ENCODE results near the gene BARHL1.
"Not testable (repeated sequence)": the region's sequence is repeated elsewhere in the genome, so short reads cannot be mapped to it uniquely, and the experiment has no call there.

The BARHL1 gene

DNA sequence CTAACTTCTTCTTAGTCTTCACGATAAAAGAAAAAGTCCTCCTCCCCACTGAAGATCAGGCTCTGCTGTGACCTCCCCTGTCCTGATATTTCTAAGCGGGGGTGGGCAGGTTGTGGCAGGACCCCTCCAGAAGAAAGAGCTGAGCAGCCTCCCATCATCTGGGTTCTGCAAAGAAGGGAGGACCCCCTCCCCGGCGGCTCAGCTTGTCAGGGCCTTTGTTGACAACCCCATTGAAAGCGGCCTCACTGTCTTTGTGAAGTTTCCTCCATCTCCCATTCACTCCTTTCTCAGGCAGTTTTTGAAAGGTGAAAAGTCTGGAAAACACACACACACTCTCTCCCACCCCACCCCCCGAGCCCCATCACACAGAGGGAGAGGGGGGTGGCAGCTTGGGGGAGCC lies 26.2 kb upstream of the BARHL1 start:
- DNase-seq (ENCODE audit: low read depth, low spot score) = no peak

DNA sequence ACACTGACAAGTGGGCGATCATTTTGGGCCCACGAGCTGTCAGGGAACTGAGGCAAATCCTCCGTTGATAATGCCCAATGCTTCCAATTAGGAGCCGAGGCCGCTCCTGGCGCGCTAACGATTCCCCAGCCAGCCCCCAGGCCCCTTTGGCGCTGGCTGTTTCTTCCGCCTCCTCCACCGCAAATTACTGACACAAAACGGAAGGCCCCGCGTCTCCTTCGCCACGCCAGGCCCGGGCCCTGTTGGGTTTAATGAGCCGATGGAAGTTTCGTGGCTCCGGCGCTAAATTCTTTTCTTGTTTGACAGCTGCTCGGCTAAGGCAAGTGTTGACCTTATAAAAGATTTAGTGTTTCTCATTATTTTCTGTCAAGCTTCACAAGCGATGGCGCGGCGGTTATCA lies 25.7 kb upstream of the BARHL1 start:
- no peak for DNase-seq (ENCODE audit: low read depth, low spot score)

DNA sequence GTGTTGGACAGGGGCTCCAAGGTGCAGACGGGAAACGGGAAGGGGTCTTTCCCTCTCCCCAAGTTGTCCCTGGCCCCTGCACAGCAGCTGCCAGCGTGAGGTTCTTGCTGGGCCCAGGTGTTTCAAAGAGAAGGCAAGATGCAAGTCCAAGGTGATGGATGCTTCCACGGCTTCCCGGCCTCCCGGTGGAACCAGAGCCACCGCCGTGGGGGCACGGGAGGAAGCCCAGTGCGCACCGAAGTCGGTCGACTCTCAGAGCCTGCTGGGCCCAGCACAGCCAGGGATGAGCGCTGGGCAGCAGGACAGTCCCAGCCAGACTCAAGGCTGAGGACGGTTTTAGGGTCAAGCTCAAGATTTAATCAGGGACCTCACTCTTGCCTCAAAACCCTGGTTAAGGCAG lies 25.2 kb upstream of the BARHL1 start:
- no peak for DNase-seq (ENCODE audit: low read depth, low spot score)

DNA sequence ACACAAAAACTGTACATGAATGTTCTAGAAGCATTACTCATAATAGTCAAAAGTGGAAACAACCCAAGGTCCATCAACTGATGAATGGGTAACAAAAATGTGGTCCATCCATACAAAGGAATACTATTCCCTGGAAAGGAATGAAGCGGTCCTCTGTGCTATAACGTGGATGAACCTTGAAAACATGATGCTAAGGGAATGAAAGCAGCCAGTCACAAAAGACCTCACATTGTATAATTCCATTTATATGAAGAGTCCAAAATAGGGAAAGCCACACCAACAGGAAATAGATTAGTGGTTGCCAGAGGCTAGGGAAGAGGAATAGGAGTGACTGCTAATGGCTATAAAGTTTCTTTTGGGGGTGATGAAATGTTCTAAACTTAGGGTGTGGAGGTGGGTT lies 22.7 kb upstream of the BARHL1 start:
- no peak for DNase-seq (ENCODE audit: low read depth, low spot score)

DNA sequence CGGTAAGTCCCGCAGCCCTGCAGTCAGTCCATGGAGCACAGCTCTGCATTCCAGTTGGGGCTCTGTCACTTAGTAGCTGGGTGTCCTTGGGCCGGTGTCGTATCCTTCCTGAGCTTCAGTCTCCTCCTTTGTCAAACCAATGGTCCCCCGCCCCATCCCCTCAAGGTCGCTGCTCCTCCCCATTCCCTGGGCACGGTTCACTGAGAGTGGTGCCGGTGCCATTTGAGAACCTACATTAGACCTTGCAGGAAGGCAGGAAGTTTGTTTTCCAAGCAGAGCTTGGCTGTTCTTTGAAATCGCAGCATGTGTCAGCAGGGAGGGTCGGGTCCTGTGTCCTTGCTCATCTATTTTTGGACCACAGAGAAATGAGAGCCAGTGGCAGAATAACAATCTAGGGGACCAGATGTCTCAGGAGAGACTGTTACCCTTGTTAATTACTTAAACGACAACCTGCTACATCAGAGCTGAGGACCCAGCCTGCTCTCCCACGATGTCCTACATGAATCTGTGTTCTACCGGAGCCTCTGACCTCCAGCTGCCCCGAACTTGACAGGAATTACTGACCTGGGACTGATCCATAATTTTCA lies 21.7 kb upstream of the BARHL1 start:
- no peak for DNase-seq (ENCODE audit: low read depth, low spot score)

DNA sequence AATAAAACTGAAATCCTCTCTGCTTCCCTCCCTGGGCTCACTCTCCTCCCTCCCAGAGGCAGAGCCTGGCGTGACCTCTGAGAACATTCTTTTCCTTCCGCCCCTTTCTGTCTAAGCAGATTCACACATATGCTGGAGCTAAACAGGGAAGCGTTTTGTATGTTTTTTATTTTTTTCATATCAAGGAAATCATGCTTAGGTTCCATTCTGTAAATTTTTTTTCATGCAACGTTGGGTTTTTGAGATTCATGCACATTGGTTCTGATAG lies 20.2 kb upstream of the BARHL1 start:
- no peak for DNase-seq (ENCODE audit: low read depth, low spot score)

DNA sequence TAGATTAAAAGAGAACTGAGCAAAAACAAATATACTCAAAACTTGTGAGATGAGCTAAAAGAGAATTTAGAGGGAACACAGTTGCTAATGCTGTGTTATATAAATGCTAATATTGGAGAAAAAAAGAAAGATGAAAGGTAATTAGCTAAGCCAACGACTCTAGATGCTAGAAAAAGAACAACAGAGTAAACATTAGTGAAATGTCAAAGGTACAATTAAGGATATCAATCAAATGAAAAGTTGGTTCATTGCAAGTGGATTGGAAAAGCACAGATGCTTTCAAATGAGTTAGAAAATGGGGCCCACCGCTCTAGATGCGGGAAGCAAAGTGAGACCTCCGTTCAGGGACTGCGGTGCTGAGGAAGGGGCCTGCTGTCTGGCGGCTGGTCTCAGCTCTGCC lies 17.9 kb upstream of the BARHL1 start:
- no peak for DNase-seq (ENCODE audit: low read depth, low spot score)

DNA sequence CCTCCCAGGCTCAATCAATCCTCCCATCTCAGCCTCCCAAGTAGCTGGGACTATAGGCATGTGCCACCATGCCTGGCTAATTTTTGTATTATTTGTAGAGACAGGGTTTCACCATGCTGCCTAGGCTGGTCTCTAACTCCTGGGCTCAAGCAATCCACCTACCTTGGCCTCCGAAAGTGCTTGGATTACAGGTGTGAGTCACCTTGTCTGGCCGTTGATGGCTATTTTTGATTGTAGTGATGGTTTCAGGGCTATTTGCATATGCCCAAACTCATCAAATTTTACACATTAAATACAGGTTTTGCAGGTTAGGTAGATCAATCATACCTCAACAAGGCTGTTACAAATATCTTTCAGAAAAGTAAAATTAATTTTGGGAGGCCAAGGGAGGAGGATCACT lies 13.6 kb upstream of the BARHL1 start:
- DNase-seq (ENCODE audit: low read depth, low spot score) = not testable (repeated sequence)

DNA sequence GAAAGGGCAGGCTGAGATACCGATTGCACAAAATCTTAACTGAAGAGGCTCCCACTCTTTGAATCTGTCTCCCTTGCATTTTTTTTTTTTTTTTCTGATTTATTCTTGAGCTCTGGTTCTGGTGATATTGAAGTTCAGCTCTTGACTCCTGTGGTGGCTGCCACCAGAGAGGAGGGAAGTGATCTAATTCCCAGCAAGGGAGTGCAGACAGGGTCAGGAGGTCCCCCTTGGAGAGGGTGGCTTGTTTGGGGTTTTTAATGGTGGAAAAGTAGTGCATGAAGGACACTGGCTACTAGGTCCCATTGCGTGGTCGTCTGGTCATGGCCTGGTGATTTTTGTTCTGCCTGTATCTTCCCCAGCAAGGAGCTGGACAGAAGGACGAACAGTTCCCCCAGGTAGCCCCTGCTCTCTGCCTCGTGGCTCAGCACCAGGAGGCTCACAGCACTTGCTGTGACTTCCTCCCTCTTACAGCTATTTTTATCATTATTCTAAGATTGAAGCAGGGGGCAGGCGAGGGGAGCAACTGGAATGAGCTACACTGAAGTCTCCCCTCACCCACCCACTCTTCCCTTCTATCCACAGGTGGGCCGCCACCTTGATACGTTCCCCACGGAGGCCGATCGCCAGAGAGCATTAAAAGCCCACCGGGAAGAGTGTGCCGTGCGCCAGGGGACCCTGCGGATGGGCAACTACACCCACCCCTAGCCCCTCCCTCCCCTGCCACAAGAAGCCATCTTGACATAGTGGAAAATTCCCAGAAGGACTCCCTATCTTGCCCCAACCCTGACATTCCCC lies 10.4 kb upstream of the BARHL1 start:
- no peak for DNase-seq (ENCODE audit: low read depth, low spot score)

DNA sequence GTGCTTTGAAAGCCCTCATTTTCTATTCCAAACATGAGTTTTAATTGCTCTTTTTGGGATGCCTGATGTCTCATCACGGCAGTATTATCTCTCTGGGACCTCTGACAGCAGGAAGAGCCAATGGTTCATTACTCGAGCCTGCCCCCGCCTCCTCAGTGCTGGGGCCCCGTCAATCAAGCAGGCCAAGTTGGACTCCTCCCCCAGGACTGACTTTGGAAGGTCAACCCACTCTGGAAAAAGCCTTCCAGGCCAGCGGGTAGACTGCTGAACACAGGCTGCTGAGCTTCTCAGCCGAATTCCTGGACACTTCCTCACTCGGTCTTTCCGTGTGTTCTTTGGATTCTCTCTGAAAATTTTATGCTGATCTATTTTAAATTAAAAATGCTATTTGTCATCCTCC lies 9.5 kb upstream of the BARHL1 start:
- DNase-seq (ENCODE audit: low read depth, low spot score) = no peak

DNA sequence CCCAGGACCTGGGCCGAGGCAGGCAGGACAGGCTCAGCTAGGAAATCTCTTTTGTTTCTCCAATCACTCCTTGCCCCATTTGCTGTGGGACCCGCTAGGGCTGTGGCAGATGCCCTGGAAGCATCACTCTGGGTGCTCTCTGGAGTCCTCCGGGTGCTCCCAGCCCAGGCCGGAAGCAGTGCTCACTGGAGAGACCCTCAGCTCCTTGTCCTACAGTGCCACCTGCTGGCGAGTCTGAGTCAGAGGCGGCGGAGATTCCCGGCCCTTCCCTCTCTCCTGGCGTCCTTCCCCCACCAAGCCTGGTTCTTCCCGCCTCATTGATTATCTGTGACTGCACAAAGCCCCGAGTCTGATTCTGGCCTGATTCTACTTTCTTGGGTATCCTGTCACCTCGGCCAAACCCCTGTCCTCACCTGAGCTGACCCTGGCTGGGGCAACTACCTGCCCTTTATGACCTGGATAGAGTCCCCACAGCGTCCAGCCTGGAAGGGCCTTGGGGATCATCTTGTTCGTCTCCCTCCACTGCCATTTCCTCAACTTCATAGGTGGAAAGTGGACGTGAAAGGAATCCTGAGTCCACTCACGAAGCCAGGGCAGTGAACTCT lies 7.3 kb upstream of the BARHL1 start:
- DNase-seq (ENCODE audit: low read depth, low spot score) = no peak

DNA sequence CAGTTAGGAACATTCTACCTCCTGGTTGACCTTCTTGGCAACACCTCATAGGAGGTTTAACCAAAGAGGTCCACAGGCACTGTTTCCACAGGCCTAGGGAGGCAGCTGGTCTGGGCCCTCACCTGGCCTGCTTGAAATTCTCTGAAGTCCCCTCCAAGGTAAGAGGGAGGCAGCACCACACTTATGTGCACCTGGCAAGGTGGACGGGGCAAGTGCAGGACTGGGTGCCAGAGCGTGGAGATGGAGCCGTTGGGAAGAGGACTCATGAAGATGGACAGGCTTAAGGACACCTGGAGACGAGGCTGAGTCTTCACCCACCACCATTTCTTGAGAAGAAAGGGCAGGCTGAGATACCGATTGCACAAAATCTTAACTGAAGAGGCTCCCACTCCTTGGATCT lies 6.6 kb upstream of the BARHL1 start:
- DNase-seq (ENCODE audit: low read depth, low spot score) = no peak

DNA sequence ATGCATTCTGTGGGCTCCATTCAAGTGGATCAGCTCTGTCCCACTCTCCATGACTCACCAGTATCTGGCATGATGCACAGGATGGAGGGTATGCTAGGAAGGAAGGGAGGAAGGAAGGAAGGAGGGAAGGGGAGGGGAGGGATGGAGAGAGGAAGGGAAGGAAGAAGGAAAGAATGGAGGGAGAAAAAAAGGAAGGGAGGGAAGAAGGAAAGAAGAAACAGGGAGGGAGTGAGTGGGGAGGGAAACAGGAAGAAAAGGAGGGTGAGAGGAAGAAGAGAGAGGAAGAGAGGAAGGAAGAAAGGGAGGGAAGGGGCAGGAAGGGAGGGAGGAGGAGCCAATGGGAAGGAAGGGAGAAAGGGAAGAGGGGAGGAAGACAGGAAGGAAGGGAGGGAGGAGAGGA lies 5.3 kb upstream of the BARHL1 start:
- no peak for DNase-seq (ENCODE audit: low read depth, low spot score)

DNA sequence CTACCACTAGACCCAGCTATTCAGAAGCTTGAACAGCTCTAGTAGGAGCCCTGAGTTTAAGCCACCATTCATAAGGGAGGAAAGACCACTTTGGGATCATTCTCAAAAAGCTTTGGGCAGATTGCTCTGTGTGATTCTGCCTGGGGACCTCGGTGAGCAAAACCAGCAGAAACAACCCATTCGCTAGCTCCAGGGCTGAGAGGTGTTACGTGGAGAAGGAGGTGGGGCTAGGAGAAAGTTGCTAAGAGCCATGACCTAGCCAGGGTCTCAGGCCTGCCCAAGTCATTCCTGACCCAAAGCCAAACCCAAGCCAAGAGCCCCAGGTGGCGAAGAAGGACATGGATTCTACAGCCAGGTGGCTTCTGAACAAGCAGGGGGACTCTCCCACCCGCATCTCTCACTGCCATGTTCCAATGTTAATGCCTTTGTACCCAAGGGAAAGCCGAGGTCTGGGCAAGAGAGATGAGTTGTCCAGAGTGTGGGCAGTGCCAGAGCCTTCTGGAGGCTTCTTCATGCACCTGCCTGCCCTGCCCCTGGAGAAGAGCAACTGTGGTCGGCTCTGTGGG lies 4.0 kb upstream of the BARHL1 start:
- DNase-seq (ENCODE audit: low read depth, low spot score) = no peak

DNA sequence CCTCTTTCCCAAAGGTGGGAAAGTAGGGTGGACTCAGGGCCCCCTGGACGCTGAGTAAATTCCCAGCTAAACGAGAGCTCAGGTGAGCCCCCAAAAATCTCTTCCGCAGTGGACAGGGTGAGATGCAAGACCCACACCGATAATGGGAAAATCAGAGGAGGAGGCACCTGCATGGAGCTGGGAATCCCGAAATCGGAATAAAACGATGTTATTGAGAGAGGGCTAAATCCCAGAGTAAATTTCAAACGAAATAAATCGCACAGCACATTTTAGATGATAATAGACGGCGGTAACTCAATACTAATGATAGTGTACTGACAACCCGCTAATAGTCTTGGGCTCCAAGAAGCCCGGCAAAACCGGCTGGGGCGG lies 3.0 kb upstream of the BARHL1 start:
- DNase-seq (ENCODE audit: low read depth, low spot score) = no peak

DNA sequence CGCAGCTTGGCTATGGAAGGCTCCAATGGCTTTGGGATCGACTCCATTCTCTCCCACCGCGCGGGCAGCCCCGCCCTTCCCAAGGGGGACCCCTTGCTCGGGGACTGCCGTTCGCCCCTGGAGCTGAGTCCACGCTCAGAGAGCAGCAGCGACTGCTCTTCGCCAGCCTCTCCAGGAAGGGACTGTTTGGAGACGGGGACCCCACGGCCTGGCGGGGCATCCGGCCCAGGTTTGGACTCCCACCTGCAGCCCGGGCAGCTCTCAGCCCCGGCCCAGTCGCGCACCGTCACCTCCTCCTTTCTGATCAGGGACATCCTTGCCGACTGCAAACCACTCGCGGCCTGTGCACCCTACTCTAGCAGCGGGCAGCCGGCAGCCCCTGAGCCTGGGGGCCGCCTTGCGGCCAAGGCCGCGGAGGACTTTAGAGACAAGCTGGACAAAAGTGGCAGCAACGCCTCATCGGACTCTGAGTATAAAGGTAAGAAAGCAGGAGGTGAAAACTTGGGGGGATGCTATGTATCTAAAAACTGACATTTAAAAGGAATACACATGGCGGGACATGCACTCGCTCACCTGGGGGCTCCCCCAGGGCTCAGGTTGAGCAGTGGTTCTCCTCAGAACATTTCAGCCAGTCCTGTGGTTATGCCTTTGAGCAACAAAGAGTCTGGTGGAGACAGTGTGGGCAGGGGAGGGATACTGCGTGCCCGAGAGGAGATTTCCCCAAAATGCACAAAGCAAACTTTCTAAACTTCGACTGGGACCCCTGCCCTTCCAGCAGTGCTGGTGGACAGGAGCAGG lies 579 bp downstream of the BARHL1 start:
- no peak for DNase-seq (ENCODE audit: low read depth, low spot score)

DNA sequence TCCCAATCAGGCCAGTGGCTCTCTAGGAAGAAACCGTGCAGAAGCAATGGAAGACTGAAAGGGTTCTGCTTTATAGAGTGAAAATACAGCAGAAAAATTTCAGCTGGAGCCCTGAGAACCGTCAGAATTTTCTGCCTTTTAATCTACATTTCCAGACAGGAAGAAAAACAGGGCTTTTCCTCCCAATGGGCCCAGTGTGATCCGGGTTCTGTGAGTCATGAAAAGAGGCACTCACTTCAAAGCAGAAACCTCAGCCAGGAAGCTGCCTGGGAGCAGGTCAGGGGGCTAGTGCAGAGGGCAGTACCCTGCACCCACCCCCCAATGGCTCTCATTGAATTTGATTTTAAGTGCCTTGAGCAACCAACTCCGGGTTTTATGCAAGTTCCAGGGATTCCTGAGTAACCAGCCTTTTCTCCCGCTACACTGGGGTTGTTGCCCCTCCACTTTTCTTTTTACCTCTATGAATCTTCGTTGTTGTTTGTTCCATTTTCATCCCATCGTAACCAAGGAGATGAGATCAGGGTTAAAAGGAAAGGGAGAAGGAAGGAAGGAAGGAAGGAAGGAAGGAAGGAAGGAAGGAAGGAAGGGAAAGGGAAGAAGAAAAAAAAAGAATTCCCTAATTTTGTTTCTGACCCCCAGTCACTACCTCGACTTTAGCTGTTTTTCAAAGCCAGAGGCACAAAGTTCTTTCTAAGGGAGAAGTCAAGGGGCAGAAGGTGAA lies 1.3 kb downstream of the BARHL1 start:
- no peak for DNase-seq (ENCODE audit: low read depth, low spot score)

DNA sequence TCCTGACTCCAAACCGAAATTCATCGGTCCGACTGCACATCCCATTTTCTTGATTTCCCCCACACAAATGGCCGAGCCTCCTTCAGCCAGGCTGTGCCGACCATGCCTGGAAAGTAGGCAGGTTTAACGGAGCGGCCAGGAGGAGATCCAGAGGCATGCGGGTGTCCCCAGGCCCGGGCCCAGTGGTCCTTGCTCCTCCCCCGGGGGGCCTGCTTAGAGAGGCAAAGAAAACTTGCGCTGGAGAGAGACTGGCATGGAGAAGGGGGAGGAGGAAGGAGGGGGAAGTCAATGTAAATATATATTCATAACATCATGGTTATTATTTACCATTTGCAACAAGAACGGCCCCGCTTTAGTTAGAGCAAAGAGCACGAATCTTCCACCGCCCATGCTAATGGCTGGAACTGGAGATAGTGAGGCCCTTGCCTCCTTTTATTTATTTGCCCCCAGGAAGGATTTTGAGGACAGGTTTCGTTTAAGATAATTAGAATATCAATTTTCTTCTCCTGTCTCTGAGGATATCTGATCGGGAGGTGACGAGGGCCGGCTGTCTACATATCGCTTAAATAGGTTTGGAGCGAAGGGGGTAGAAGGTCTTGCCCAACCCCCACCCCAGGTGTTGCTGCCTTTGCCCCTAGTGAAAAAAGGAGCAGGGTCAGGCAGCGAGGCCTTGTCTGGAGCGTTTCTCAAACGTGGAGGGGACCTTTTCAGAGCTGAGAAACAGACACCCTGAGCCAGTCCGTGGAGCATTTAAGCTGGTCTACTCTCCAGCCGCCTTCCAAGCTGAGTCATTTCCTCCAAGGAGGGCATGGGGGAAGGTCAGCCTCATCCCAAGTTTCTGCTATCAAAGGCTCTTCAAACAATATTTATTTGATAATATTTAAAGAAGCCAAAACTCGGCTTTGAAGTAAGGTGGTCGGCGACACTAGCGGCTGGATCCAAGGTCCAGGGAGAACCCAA lies 2.5 kb downstream of the BARHL1 start:
- DNase-seq (ENCODE audit: low read depth, low spot score) = no peak

DNA sequence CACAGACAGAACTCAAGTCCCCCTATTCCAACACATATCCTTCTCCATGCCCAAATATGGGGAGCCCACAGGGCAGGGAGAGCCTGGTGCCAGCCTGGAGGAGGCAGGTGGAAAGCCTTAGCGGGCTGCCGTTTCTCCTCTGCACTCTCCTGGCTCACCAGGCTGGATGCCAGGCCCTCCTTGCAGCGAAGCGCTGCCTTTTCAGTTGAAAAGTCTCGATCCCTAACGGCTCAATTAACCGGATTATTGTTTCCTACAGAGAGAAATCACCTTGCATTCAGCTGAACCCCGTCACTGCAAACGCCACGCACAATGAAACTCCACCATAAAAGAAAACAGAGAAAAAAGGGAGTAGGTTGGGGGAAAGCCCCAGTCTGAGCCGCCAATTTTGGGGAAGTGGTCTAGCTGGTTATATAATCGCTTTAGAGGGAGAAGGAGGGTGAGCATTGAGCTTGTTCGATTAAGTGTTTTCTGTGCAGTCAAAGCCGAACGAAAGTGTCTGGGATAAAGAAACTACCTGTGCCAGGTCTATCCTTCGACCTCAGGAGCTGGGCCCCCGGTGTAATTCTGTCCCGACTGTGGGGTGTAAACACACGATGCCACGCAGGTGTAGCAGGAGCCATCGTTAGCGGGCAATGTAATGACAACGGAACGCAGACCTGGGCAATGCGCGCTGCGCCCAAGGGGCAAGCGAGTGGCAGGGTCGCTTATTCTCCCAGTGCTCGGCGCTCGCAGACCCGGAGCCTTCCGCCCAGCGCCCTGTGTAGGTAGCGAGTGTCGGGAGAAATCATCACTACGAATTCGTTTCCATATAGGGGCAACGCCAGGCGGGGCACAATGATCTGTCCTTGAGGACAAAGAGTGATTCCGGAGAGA lies 3.8 kb downstream of the BARHL1 start:
- DNase-seq (ENCODE audit: low read depth, low spot score) = no peak

Data from activated naive CD8-positive, alpha-beta T cell treated with anti-CD3 and anti-CD28 coated beads, Interleukin-2, amount 50 U/mL, for 16 hours (primary cell).